AG08396 (cell line): ENCODE data around the gene GET4.
A peak's percentile ranks its signal among the peaks of the same experiment; 100 is the strongest.

Experiments used
- DNase-seq: peaks from one replicate; pipeline ENCODE4 v3.0.0; 2012; ENCODE audit warnings: low spot score, mixed read lengths

Gene GET4

GRCh38 chr7:900331-901040, 24.1 kb downstream of the GET4 start:
- DNase-seq = no peak

- DNase-seq = no peak
Observed at GRCh38 chr7:901041-901387, 24.7 kb downstream of the GET4 start.

GRCh38 chr7:901388-902154, 25.2 kb downstream of the GET4 start:
- DNase-seq = peak; percentile 99

- no peak for DNase-seq
Observed at GRCh38 chr7:902996-903395, 26.6 kb downstream of the GET4 start.

- DNase-seq = no peak
Observed at GRCh38 chr7:903921-904755, 27.8 kb downstream of the GET4 start.

- peak; percentile 73 for DNase-seq
Observed at GRCh38 chr7:904847-905246, 28.5 kb downstream of the GET4 start.

- DNase-seq = no peak
Observed at GRCh38 chr7:906776-907157, 30.4 kb downstream of the GET4 start.

GRCh38 chr7:907158-907980, 31.0 kb downstream of the GET4 start:
- no peak for DNase-seq

- DNase-seq = no peak
Observed at GRCh38 chr7:908159-908581, 31.8 kb downstream of the GET4 start.

- peak; percentile 89 for DNase-seq
Observed at GRCh38 chr7:908591-909357, 32.4 kb downstream of the GET4 start.

GRCh38 chr7:909358-910329, 33.3 kb downstream of the GET4 start:
- peak; percentile 90 for DNase-seq

GRCh38 chr7:910441-910861, 34.1 kb downstream of the GET4 start:
- DNase-seq = no peak

GRCh38 chr7:910931-911431, 34.6 kb downstream of the GET4 start:
- no peak for DNase-seq

GRCh38 chr7:911791-912480, 35.6 kb downstream of the GET4 start:
- no peak for DNase-seq

GRCh38 chr7:913736-914520, 37.6 kb downstream of the GET4 start:
- no peak for DNase-seq

- no peak for DNase-seq
Observed at GRCh38 chr7:914521-915194, 38.3 kb downstream of the GET4 start.
